Heart right ventricle (tissue), 16 donors: Measurements from ENCODE around the gene SLC35F3. TPM values are rescaled to one million over a fixed set of nuclear protein-coding genes. Genes with fewer than 3 reads are reported as not detected.
A peak's percentile ranks its signal among the peaks of the same experiment; 100 is the strongest.

ENCODE experiments used
- ATAC-seq, 8 donors: fragments of 200-7000 bp; cut with Tn5 transposase; one replicate each; pipeline ENCODE4 v1.9.1; 2020; ENCODE audit warnings: mild to moderate bottlenecking in 8 of 8, moderate library complexity in 8 of 8, moderate number of reproducible peaks in 1 of 8
- DNase-seq, 2 donors: peaks; one replicate each; pipeline ENCODE4 v3.0.0-alpha.2; 2020
- H3K27ac ChIP-seq, 10 donors: fragments of 200-600 bp; sonication (generic) in 2 of 10; one replicate each; pipeline versions ENCODE4 v1.5.0 to v1.8.0; 2020 to 2022; ENCODE audit warnings: mild to moderate bottlenecking in 3 of 10
- H3K27me3 ChIP-seq, 7 donors: fragments of 200-600 bp; one replicate each; pipeline ENCODE4 v1.8.0; 2021 to 2022; ENCODE audit warnings: mild to moderate bottlenecking in 2 of 7
- H3K36me3 ChIP-seq, 9 donors: fragments of 200-600 bp; sonication (generic) in 1 of 9; one replicate each; pipeline versions ENCODE4 v1.5.0 to v1.8.0; 2020 to 2022; ENCODE audit warnings: mild to moderate bottlenecking in 2 of 9
- H3K4me1 ChIP-seq, 9 donors: fragments of 200-600 bp; sonication (generic) in 1 of 9; one replicate each; pipeline versions ENCODE4 v1.5.0 to v1.8.0; 2020 to 2022; ENCODE audit warnings: mild to moderate bottlenecking in 4 of 9
- H3K4me3 ChIP-seq, 10 donors: fragments of 200-600 bp; sonication (generic) in 2 of 10; one replicate each; pipeline versions ENCODE4 v1.5.0 to v1.8.0; 2020 to 2022; ENCODE audit warnings: mild to moderate bottlenecking in 7 of 10, moderate library complexity in 2 of 10
- H3K9me3 ChIP-seq, 11 donors: fragments of 200-600 bp in 10 of 11; sonication (generic) in 2 of 11; one replicate each; pipeline versions ENCODE4 v1.5.0 to v1.8.0; 2013 to 2022; ENCODE audit warnings: mild to moderate bottlenecking in 2 of 11, control low read depth in 1 of 11, moderate library complexity in 1 of 11
- WGBS, 2 donors: extraction: QIAGEN DNeasy Blood & Tissue Kit; methylation state at CpG; one replicate each; pipeline ENCODE4 v1.1.7; 2013; ENCODE audit warnings: inconsistent platforms in 1 of 2; 5-methylcytosine and 5-hydroxymethylcytosine counted together
- intact Hi-C, 10 donors: fragments of 100-400 bp; cut with DNase I; formaldehyde crosslinking; loops; one replicate each; pipeline versions ENCODE4 v1.11.1 to v1.14.2; 2022
- polyA plus RNA-seq, 2 donors: library from polyadenylated mRNA; stranded (reverse); fragments of 200-250 nt; gene quantifications; one replicate each; pipeline ENCODE4 v1.2.3, GENCODE V29; 2013
- total RNA-seq, 10 donors: library from RNA; stranded (reverse); fragmentation: NEBNext Ultra II Directional in 3 of 10; extraction: Animal tissue kit (Norgen Biotek cat#: 25700) in 3 of 10; gene quantifications; one replicate each; pipeline versions ENCODE4 v1.2.1 to v1.2.4, GENCODE V29; 2021 to 2023
- TF ChIP-seq, protein P1 (sequence below), 9 donors: fragments of 200-600 bp; sonication (generic) in 2 of 9; IDR thresholded peaks; one replicate each; pipeline versions ENCODE4 v1.5.0 to v1.8.0; 2021 to 2022; ENCODE audit warnings: antibody characterized with exemption in 9 of 9, mild to moderate bottlenecking in 5 of 9, moderate library complexity in 1 of 9
- donor health status: Arrhythmogenic right ventricular cardiomyopathy.
- donor health status: ischemic (EF 13 %, LVEDD 7.1; RV severe dilation, severe dysfunction).
- donor health status: healthy with polysubstance abuse.
- donor health status: DM: no; HTN: yes; CAD: no.
- donor health status: DM: no; HTN: no; CAD: no.
- donor health status: ischemic (EF 25% LVEDD 6.9; RV normal size, moderate dysfunction).
- donor health status: ischemic (EF 25% LVEDD 5.7; RV mildly dilated, moderate dysfunction).
- donor health status: healthy.
- donor health status: DM: yes; HTN: yes; CAD: no.
- donor health status: Ischemic cardiomyopathy.
- donor health status: ischemic (EF 35%, LVEDD 5.7; RV mildly dilated, moderate dysfunction).
- donor health status: nonischemic (EF 11% LVEDD 7.7; RV severe dilation, severe dysfunction).
- donor health status: DM: yes; HTN: yes; CAD: no.
- donor health status: PGD.
- donor health status: ischemic (EF 29% LVEDD 5.4; RV normal size, mild dysfunction).
- donor health status: nonischemic (EF 23%, LVEDD 6.1; RV moderate dilation, normal function).

The SLC35F3 gene
- total and polyA plus RNA-seq, 12 donors: 0.04 to 0.09 (median 0.09) TPM; not detected in 9

- Histone ChIP-seq H3K27ac (no peak overlapping the region), H3K9me3 (no peaks in the 10 kb centered on the region), H3K36me3 (no peaks in the 10 kb centered on the region), H3K27me3 (peaks cover 9 to 77% (median 56%) of the 10 kb centered on the region in 7 donors), H3K4me3 (peak overlapping the region in 9 of 10 donors; percentile 26 to 56 (median 47)), H3K4me1 (peaks cover 4 to 25% (median 8%) of the 10 kb centered on the region in 9 donors)
- 17% methylated on average over 8 of the region's 8 CpGs for WGBS, 2 donors
- TF ChIP-seq, protein P1, sequence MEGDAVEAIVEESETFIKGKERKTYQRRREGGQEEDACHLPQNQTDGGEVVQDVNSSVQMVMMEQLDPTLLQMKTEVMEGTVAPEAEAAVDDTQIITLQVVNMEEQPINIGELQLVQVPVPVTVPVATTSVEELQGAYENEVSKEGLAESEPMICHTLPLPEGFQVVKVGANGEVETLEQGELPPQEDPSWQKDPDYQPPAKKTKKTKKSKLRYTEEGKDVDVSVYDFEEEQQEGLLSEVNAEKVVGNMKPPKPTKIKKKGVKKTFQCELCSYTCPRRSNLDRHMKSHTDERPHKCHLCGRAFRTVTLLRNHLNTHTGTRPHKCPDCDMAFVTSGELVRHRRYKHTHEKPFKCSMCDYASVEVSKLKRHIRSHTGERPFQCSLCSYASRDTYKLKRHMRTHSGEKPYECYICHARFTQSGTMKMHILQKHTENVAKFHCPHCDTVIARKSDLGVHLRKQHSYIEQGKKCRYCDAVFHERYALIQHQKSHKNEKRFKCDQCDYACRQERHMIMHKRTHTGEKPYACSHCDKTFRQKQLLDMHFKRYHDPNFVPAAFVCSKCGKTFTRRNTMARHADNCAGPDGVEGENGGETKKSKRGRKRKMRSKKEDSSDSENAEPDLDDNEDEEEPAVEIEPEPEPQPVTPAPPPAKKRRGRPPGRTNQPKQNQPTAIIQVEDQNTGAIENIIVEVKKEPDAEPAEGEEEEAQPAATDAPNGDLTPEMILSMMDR (IDR thresholded peaks at IDR 0.05): no peak
- DNase-seq (no peak), ATAC-seq (peak in 7 of 8 donors; percentile 21 to 71 (median 46))
- intact Hi-C loops: loop anchor here in 1 of 10 donors (10.0 kb wide), 1 partner anchor 101 kb away; no protein-coding TSS in a partner anchor
Measured at GRCh38 chr1:234213658-234214128, 309.2 kb downstream of the SLC35F3 start.

DNA sequence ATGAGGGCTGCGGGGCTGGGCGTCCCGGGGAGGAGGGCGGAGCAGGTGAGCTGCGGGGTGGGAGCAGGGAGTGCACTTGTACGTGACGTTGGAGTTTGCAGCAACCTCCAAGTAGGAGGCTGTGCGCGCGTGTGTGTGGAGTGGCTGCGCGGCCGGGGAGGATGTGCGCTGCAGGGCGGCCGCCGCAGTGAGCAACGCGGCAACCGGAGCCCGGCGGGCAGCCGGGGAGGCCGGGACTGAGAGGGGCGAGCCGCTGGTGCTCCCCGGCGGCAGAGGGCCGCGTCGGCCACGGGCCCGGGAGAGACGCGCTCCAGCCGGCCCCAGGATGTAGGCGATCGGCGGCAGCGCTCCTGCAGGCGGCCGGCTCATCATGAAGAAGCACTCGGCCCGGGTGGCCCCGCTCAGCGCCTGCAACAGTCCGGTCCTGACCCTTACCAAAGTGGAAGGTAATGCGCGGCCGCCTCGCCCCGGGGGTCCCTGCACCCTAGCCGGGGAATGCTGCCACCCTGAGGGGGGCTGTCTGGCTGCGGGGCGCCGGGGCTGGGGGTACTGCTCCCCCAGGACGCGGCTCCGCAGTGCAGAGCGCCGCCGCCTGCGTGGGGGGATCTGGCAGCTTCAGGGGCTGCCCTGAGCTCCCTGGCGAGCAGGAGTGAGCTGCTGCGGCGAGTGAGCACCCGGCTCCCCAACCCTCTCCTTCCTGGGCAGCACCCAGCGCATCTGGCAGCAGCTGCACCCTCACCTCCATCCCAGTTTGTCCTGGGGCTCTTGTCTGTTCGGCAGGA lies 309.8 kb downstream of the SLC35F3 start:
- peaks cover 4 to 25% (median 8%) of the 10 kb centered on the region in 9 donors for H3K4me1 ChIP-seq
- H3K27me3 ChIP-seq: peaks cover 9 to 82% (median 56%) of the 10 kb centered on the region in 7 donors
- 0% methylated on average over 69 of the region's 69 CpGs for WGBS, 2 donors
- no peaks in the 10 kb centered on the region for H3K9me3 ChIP-seq
- intact Hi-C loops: loop anchor here in 1 of 10 donors (10.0 kb wide), 1 partner anchor 100 kb away; no protein-coding TSS in a partner anchor
- DNase-seq (peak in 1 of 2 donors; percentile 26), ATAC-seq (peak; percentile 50 to 78 (median 66))
- no peak overlapping the region for H3K27ac ChIP-seq
- peak overlapping the region in 9 of 10 donors; percentile 26 to 56 (median 47) for H3K4me3 ChIP-seq
- TF ChIP-seq, protein P1 (IDR thresholded peaks at IDR 0.05): no peak
- no peaks in the 10 kb centered on the region for H3K36me3 ChIP-seq

GRCh38 chr1:234214911-234215892 lies 310.7 kb downstream of the SLC35F3 start:
- Histone ChIP-seq H3K36me3 (no peaks in the 10 kb centered on the region), H3K4me1 (peaks cover 4 to 25% (median 8%) of the 10 kb centered on the region in 9 donors), H3K4me3 (peak overlapping the region in 8 of 10 donors; percentile 26 to 56 (median 48)), H3K27me3 (peaks cover 9 to 82% (median 56%) of the 10 kb centered on the region in 7 donors), H3K9me3 (no peaks in the 10 kb centered on the region), H3K27ac (no peak overlapping the region)
- TF ChIP-seq, protein P1 (IDR thresholded peaks at IDR 0.05): no peak
- DNase-seq (no peak), ATAC-seq (peak in 1 of 8 donors; percentile 49)
- WGBS, 2 donors: 31% methylated on average over 20 of the region's 20 CpGs
- intact Hi-C loops: loop anchor here in 1 of 10 donors (10.0 kb wide), 1 partner anchor 100 kb away; no protein-coding TSS in a partner anchor
